Measurements from ENCODE around the gene STK10. TPM values are rescaled to one million over a fixed set of nuclear protein-coding genes. Genes with fewer than 3 reads are reported as not detected.
A peak's percentile ranks its signal among the peaks of the same experiment; 100 is the strongest.

Gene STK10
- total RNA-seq, 2 experiments from 2014 or later = 83.1 to 144 TPM

DNA sequence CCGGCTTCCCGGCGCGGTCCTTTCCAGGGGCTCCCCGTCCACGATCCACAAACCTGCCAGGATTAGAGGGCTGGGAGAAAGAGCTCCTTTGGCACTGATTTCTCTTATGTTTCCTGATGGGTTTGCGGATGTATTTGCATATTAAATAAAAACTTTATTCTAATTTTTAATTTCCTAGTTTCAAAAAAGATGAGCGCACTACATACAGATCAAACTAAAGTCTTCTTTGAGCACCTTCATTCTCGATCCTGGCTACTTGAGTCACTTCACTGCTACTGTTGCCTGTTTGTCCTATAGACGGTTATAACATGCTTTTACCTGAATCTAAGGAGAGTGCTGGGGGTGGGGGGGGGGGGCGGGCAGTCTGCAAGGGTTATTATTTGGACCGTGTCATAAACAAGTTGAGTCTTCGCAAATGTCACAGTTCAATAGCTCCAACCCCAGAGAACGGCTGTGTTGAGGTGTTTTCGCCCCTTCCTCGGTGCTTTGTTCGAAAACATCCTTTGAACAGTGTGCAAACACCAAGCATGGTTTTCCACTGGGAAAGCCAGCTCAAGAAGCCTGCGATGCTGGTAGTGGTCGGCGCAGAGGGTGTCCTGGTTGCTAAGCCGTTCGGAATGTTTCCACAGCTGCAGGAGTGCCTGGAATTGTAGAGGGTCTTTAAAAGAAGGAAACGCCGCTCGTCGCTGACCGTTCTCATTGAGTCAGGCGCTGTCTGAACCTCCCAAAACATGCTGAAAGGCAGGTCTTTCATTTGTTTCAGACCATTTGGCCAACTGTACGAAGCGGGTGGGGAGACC, 1.1 kb upstream of the STK10 start:
- peaks cover 19% of the 10 kb centered on the region for H3K4me1 Mint-ChIP-seq
- no peaks in the 10 kb centered on the region for H3K27me3 Mint-ChIP-seq
- no peaks in the 10 kb centered on the region for H3K9me3 Mint-ChIP-seq (ENCODE audit: low read depth)
- no peak for ATAC-seq
- POLR2A ChIA-PET = interaction anchor here (0.5 to 5.6 kb wide), 5 partner anchors 14 to 776 kb away, joined by 3 to 64 read pairs (median 4); partner anchors contain the start of gene FBXW11
- CTCF ChIA-PET = interaction anchor here (0.5 to 6.2 kb wide), 30 partner anchors 10 to 770 kb away, joined by 3 to 83 read pairs (median 5); partner anchors contain the start of genes FBXW11 and FGF18
- peaks cover 23% of the 10 kb centered on the region for H3K36me3 Mint-ChIP-seq (ENCODE audit: low read depth)
- DNase-seq = no peak
- H3K4me3 Mint-ChIP-seq = peak overlapping the region; percentile 95
- intact Hi-C loops (cut with DNase I, micrococcal nuclease) = loop anchor here (1.0 to 10.0 kb wide), 17 partner anchors 14 to 1854 kb away; partner anchors contain the start of genes FBXW11 (in 1 of the 2), NPM1 (in 1 of the 2) and UBTD2 (in 1 of the 2)
- no peak overlapping the region for H3K27ac Mint-ChIP-seq

GRCh38 chr5:172187118-172188032, 649 bp downstream of the STK10 start:
- H3K9me3 Mint-ChIP-seq (ENCODE audit: low read depth) = no peaks in the 10 kb centered on the region
- CTCF ChIA-PET = interaction anchor here (0.7 to 6.2 kb wide), 21 partner anchors 9 to 825 kb away, joined by 3 to 83 read pairs (median 7); no protein-coding TSS in a partner anchor
- peaks cover 37% of the 10 kb centered on the region for H3K4me1 Mint-ChIP-seq
- peak; percentile 87 for DNase-seq
- intact Hi-C loops (cut with DNase I, micrococcal nuclease) = loop anchor here (1.0 to 10.0 kb wide), 20 partner anchors 8 to 1853 kb away; partner anchors contain the start of genes FBXW11 (in 2 of the 2), NPM1 (in 1 of the 2) and UBTD2 (in 1 of the 2)
- peaks cover 34% of the 10 kb centered on the region for H3K36me3 Mint-ChIP-seq (ENCODE audit: low read depth)
- H3K27ac Mint-ChIP-seq = peak overlapping the region; percentile 98
- peak overlapping the region; percentile 95 for H3K4me3 Mint-ChIP-seq
- no peaks in the 10 kb centered on the region for H3K27me3 Mint-ChIP-seq
- POLR2A ChIA-PET = interaction anchor here (0.6 to 5.6 kb wide), 10 partner anchors 8 to 196 kb away, joined by 3 to 64 read pairs (median 4); partner anchors contain the start of gene FBXW11
- ATAC-seq = peak; percentile 62

- ChIA-PET POLR2A (interaction anchor here (0.6 to 5.6 kb wide), 8 partner anchors 8 to 180 kb away, joined by 3 to 64 read pairs (median 6); partner anchors contain the start of gene FBXW11), CTCF (interaction anchor here (0.6 to 6.2 kb wide), 17 partner anchors 7 to 826 kb away, joined by 3 to 83 read pairs (median 5); no protein-coding TSS in a partner anchor)
- no peak for DNase-seq
- no peak for ATAC-seq
- Mint-ChIP-seq H3K9me3 (ENCODE audit: low read depth) (no peaks in the 10 kb centered on the region), H3K27me3 (no peaks in the 10 kb centered on the region), H3K4me3 (peak overlapping the region; percentile 95), H3K36me3 (ENCODE audit: low read depth) (peaks cover 36% of the 10 kb centered on the region), H3K4me1 (peaks cover 47% of the 10 kb centered on the region), H3K27ac (peak overlapping the region; percentile 98)
- intact Hi-C loops (cut with DNase I, micrococcal nuclease) = loop anchor here (2.0 to 10.0 kb wide), 4 partner anchors 179 to 1851 kb away; partner anchors contain the start of gene FBXW11 (in 1 of the 2)
Observed at GRCh38 chr5:172186114-172186695, 1.8 kb downstream of the STK10 start.

- DNase-seq (peak; percentile 47), ATAC-seq (no peak)
- CTCF ChIA-PET = interaction anchor here (1.5 to 6.2 kb wide), 4 partner anchors 10 to 118 kb away, joined by 4 to 83 read pairs (median 7); no protein-coding TSS in a partner anchor
- Mint-ChIP-seq H3K27me3 (no peaks in the 10 kb centered on the region), H3K4me3 (peak overlapping the region; percentile 95), H3K9me3 (ENCODE audit: low read depth) (no peaks in the 10 kb centered on the region), H3K4me1 (peaks cover 59% of the 10 kb centered on the region), H3K27ac (peak overlapping the region; percentile 98), H3K36me3 (ENCODE audit: low read depth) (peaks cover 41% of the 10 kb centered on the region)
- POLR2A ChIA-PET = interaction anchor here (0.6 to 5.6 kb wide), 2 partner anchors 10 to 199 kb away, joined by 3 to 64 read pairs; no protein-coding TSS in a partner anchor
- intact Hi-C loops (cut with DNase I, micrococcal nuclease) = loop anchor here (1.0 to 10.0 kb wide), 4 partner anchors 35 to 1850 kb away; no protein-coding TSS in a partner anchor
Observed at GRCh38 chr5:172185096-172185461, 2.9 kb downstream of the STK10 start.

DNA sequence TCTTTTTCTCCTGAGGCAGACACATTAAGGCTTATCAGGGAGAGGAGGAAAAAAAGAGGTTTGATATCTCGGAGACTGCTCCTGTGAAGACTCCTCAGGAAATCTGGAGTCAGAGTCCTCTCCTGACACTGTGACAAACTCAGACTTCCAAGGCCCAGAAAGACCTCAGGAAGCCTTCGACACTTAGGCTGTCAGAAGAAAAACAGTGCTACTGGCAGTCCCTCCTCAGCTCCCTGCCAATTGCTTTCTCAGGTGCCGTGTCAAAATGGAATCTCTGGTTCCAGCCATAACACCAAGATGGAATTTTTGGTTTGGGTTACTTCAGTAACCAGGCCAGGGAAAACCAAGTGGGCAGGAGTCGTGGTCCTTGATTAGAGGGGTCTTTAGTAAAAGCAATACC, 4.1 kb downstream of the STK10 start:
- intact Hi-C loops (cut with DNase I, micrococcal nuclease) = loop anchor here in 1 of 2 experiments (10.0 kb wide), 1 partner anchor 1849 kb away; no protein-coding TSS in a partner anchor
- Mint-ChIP-seq H3K27ac (peak overlapping the region; percentile 98), H3K4me1 (peaks cover 71% of the 10 kb centered on the region), H3K4me3 (peak overlapping the region; percentile 95), H3K27me3 (no peaks in the 10 kb centered on the region), H3K36me3 (ENCODE audit: low read depth) (peaks cover 41% of the 10 kb centered on the region), H3K9me3 (ENCODE audit: low read depth) (no peaks in the 10 kb centered on the region)
- no peak for ATAC-seq
- ChIA-PET CTCF (interaction anchor here (0.6 to 6.2 kb wide), 8 partner anchors 9 to 624 kb away, joined by 3 to 83 read pairs (median 4); no protein-coding TSS in a partner anchor), POLR2A (interaction anchor here (5.6 kb wide), 1 partner anchor 9 kb away, joined by 64 read pairs; no protein-coding TSS in a partner anchor)
- DNase-seq = no peak

DNA sequence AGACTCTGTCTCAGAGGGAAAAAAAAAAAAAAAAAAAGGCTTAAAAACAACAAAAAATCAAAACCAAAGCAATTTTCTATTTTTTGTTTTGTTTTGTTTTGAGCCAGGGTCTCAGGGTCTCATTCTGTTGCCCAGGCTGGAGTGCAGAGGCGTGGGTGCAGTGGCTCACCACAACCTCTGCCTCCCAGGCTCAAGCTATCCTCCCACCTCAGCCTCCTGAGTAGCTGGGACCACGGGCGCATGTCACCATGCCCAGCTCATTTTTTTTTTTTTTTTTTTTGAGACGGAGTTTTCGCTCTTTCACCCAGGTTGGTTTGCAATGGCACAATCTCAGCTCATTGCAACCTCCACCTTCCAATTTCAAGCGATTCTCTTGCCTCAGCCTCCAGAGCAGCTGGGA, 5.7 kb downstream of the STK10 start:
- H3K36me3 Mint-ChIP-seq (ENCODE audit: low read depth) = peaks cover 48% of the 10 kb centered on the region
- CTCF ChIA-PET = interaction anchor here (0.7 kb wide), 1 partner anchor 130 kb away, joined by 3 read pairs; no protein-coding TSS in a partner anchor
- intact Hi-C loops (cut with DNase I, micrococcal nuclease) = loop anchor here in 1 of 2 experiments (10.0 kb wide), 1 partner anchor 1847 kb away; no protein-coding TSS in a partner anchor

DNA sequence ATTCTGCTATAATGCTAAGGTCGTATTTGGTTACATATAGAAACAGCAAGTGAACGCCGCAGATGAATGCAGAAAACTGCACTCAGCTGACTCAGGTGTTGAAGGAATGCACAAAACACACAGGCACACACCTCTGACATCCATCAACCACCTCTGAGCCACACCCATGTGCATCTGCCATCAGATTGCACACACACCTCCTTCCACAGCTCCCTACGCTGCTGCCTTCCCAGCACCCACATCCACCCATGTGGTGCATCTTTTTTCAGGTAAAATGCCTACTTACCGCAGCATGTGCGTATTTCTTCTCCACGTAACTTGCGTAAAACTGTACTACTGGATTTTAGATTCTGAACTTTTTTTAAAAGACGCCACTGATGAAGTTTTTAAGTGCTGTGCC, 7.1 kb downstream of the STK10 start:
- intact Hi-C loops (cut with DNase I, micrococcal nuclease) = loop anchor here in 1 of 2 experiments (10.0 kb wide), 1 partner anchor 1846 kb away; no protein-coding TSS in a partner anchor
- H3K9me3 Mint-ChIP-seq (ENCODE audit: low read depth) = no peaks in the 10 kb centered on the region
- H3K27ac Mint-ChIP-seq = peak overlapping the region; percentile 99
- ATAC-seq (no peak), DNase-seq (peak; percentile 57)
- ChIA-PET CTCF (interaction anchor here (0.9 to 1.5 kb wide), 2 partner anchors 40 to 70 kb away, joined by 4 read pairs; no protein-coding TSS in a partner anchor), POLR2A (interaction anchor here (0.7 kb wide), 1 partner anchor 114 kb away, joined by 3 read pairs; no protein-coding TSS in a partner anchor)
- no peaks in the 10 kb centered on the region for H3K27me3 Mint-ChIP-seq
- peak overlapping the region; percentile 75 for H3K4me3 Mint-ChIP-seq
- H3K36me3 Mint-ChIP-seq (ENCODE audit: low read depth) = peaks cover 49% of the 10 kb centered on the region
- H3K4me1 Mint-ChIP-seq = peaks cover 98% of the 10 kb centered on the region

More for the DNA sequence above, 5.7 kb downstream of the STK10 start:
- H3K27ac Mint-ChIP-seq = peak overlapping the region; percentile 19
- H3K4me1 Mint-ChIP-seq = peaks cover 86% of the 10 kb centered on the region
- no peak overlapping the region for H3K4me3 Mint-ChIP-seq
- DNase-seq (no peak), ATAC-seq (no peak)
- H3K27me3 Mint-ChIP-seq = no peaks in the 10 kb centered on the region
- POLR2A ChIA-PET = no interaction called here
- H3K9me3 Mint-ChIP-seq (ENCODE audit: low read depth) = no peaks in the 10 kb centered on the region

DNA sequence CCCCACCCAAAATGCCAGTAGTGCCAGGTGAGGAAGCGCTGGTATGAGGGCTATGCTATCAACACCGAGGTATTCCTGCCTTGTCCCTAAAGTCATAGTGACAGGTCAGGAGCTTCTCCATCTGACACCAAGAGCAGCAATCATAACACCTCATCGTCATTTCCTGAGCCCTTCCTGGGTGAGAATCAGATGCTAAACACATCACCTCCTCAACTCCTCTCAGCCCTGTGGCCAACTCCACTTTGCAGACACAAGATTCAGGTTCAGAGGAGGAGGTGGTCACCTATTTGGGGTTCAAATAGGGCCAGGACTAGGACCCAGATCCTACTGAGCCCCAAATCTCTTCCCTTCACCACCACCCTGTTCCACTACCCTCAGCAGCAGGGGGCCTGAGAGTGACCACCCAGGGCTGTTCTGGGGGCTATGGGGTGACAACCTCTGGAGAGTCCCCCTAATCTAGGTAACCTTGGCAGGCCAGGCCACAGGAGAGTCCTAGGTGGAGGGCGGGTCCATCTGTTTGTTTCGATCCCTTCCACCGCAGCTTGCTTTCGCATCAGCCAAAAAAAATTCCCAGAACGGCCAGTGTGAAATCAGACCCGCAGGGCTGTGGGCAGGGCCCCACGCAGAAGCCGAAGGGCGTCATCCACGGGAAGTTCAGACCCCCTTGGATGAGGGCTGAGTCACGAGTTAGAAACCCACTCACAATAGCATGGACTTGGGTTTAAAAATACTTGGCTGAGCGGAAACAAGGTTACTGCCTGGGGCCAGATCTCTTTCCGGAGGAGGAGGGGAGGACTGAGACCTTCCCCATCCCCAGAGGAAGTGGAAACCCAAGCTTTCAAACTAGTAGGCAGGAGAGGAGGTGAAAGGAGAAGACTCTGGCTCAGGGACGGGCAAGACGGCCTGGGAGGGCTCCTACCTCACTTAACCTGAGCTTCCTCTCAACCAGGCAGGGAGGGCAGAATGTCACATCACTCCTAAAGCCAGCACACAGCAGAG, 8.7 kb downstream of the STK10 start:
- ChIA-PET CTCF (interaction anchor here (0.6 to 2.1 kb wide), 10 partner anchors 7 to 195 kb away, joined by 3 to 13 read pairs (median 4); partner anchors contain the start of genes FBXW11 and STK10), POLR2A (interaction anchor here (0.7 to 2.5 kb wide), 9 partner anchors 8 to 172 kb away, joined by 3 to 12 read pairs (median 4); partner anchors contain the start of genes FBXW11 and STK10)
- H3K36me3 Mint-ChIP-seq (ENCODE audit: low read depth) = peaks cover 38% of the 10 kb centered on the region
- ATAC-seq (peak; percentile 44), DNase-seq (peak; percentile 69)
- H3K27me3 Mint-ChIP-seq = no peaks in the 10 kb centered on the region
- peak overlapping the region; percentile 75 for H3K4me3 Mint-ChIP-seq
- H3K27ac Mint-ChIP-seq = peak overlapping the region; percentile 99
- H3K9me3 Mint-ChIP-seq (ENCODE audit: low read depth) = no peaks in the 10 kb centered on the region
- H3K4me1 Mint-ChIP-seq = peaks cover 98% of the 10 kb centered on the region
- intact Hi-C loops (cut with DNase I, micrococcal nuclease) = loop anchor here (1.0 to 10.0 kb wide), 8 partner anchors 8 to 1904 kb away; partner anchors contain the start of genes CREBRF (in 1 of the 2), DUSP1 (in 1 of the 2) and NPM1 (in 1 of the 2)

Data from activated CD4-positive, alpha-beta T cell treated with anti-CD3 and anti-CD28 coated beads for 36 hours (primary cell).